ENCODE data around the gene PRMT1.

Gene PRMT1

DNA sequence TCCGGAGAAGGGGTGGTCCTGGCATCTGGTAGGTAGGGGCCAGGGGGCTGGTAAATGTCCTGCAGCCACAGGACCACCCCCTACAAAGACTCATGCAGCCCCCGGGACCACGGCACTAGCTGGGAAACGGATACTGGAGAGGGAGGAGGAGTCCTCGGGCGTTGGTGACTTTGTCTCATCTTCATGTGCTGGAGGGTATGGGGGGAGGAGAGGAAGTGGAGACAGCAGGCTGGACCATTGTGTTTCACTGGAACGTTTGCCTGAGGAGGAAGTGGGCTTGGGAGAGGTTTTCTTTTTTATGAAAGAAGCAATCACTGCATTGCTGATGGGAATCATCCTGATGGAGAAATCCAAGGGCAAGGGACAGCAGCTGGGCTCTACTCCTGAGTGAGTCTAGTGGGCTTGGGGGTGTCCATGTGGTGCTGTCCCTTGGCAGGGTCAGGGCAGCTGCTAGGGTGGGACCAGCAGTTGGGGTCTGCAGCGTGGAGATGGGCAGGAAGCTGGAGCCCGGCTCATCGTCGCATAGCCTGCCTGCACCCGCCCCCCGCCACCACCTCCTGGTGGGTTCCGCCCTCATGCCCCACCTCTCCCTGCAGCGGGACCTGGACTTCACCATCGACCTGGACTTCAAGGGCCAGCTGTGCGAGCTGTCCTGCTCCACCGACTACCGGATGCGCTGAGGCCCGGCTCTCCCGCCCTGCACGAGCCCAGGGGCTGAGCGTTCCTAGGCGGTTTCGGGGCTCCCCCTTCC lies 10.7 kb downstream of the PRMT1 start:
- in situ Hi-C loops (cut with HindIII; ENCODE audit: low sequenced_read_pairs) = no loop called here

- in situ Hi-C loops (cut with HindIII; ENCODE audit: low sequenced_read_pairs) = no loop called here
Observed at GRCh38 chr19:49688531-49689132, 11.6 kb downstream of the PRMT1 start.

GRCh38 chr19:49689133-49690078 lies 12.3 kb downstream of the PRMT1 start, which contains the start of gene ADM5:
TSS of gene ADM5 (plus strand) at chr19:49689594. CDS start at chr19:49689838, 244 bp downstream.
- in situ Hi-C loops (cut with HindIII; ENCODE audit: low sequenced_read_pairs) = no loop called here

GRCh38 chr19:49690079-49690655 lies 13.1 kb downstream of the PRMT1 start:
- in situ Hi-C loops (cut with HindIII; ENCODE audit: low sequenced_read_pairs) = no loop called here

- in situ Hi-C loops (cut with HindIII; ENCODE audit: low sequenced_read_pairs) = no loop called here
Observed at GRCh38 chr19:49690656-49691242, 13.7 kb downstream of the PRMT1 start, which contains the start of gene CPT1C. TSS of gene CPT1C (plus strand) at chr19:49691116. CDS start at chr19:49692253, 1,137 bp downstream.

- in situ Hi-C loops (cut with HindIII; ENCODE audit: low sequenced_read_pairs) = no loop called here
Observed at GRCh38 chr19:49691243-49692146, 14.4 kb downstream of the PRMT1 start.

GRCh38 chr19:49692147-49692506 lies 15.1 kb downstream of the PRMT1 start:
- in situ Hi-C loops (cut with HindIII; ENCODE audit: low sequenced_read_pairs) = no loop called here

- in situ Hi-C loops (cut with HindIII; ENCODE audit: low sequenced_read_pairs) = no loop called here
Observed at GRCh38 chr19:49696115-49696514, 19.0 kb downstream of the PRMT1 start.

GRCh38 chr19:49696865-49697264 lies 19.8 kb downstream of the PRMT1 start:
- in situ Hi-C loops (cut with HindIII; ENCODE audit: low sequenced_read_pairs) = no loop called here

- in situ Hi-C loops (cut with HindIII; ENCODE audit: low sequenced_read_pairs) = no loop called here
Observed at GRCh38 chr19:49699364-49699763, 22.3 kb downstream of the PRMT1 start.

DNA sequence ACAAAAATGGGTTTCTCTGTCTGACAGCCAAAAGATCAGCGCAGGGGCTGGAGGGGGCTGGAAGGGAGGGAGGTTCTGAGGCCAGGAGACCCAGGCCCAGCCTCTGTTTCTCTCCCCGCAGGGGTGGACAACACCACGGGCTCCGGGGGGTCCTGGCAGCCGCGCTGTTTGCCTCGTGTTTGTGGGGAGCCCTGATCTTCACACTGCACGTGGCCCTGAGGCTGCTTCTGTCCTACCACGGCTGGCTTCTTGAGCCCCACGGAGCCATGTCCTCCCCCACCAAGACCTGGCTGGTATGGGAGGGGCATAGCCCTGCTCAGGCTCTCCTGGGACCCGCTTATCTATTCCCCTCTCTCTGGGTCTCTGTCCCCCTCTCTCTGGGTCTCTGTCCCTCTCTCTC lies 23.5 kb downstream of the PRMT1 start:
- in situ Hi-C loops (cut with HindIII; ENCODE audit: low sequenced_read_pairs) = no loop called here

DNA sequence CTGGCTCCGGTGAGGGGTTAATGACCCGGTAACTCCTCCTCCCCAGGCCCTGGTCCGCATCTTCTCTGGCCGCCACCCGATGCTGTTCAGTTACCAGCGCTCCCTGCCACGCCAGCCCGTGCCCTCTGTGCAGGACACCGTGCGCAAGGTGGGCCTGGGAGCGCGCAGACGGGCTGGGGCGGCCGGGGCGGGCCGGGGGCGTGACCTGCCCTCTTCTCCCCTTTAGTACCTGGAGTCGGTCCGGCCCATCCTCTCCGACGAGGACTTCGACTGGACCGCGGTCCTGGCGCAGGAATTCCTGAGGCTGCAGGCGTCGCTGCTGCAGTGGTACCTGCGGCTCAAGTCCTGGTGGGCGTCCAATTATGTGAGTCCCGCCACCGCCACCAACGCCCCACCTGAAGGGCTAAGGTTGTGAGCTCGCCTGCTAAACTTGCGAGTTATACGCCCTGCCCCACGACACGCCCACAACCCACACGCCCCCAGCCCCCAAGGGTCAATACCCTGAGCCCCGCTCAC lies 24.3 kb downstream of the PRMT1 start:
- in situ Hi-C loops (cut with HindIII; ENCODE audit: low sequenced_read_pairs) = no loop called here

DNA sequence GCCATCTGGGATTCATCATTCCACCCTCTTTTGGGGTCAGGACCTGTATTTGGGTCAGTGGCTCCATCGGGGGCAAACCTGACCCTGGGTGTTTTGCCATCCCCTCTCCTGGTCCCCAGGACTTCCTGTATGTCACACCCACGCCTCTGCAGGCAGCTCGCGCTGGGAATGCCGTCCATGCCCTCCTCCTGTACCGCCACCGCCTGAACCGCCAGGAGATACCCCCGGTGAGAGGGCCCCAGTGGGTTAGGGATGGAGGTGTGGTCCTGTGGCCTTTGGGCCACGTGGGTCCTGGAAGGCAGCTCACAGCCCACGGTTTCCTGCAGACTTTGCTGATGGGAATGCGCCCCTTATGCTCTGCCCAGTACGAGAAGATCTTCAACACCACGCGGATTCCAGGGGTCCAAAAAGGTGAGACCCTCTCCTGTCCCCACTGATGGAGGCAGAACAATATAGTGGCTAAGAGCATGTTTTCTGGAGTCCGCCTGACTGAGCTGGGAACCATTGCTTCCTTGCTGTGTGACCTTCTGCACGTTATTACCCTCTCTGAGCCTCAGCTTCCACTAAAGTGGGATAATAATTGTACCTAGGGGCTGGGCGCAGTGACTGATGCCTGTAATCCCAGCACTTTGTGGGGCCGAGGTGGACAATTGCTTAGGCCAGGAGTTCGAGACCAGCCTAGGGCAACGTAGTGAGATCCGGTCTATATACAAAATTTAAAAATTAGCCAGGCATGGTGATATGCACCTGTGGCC lies 28.0 kb downstream of the PRMT1 start:
- in situ Hi-C loops (cut with HindIII; ENCODE audit: low sequenced_read_pairs) = no loop called here

DNA sequence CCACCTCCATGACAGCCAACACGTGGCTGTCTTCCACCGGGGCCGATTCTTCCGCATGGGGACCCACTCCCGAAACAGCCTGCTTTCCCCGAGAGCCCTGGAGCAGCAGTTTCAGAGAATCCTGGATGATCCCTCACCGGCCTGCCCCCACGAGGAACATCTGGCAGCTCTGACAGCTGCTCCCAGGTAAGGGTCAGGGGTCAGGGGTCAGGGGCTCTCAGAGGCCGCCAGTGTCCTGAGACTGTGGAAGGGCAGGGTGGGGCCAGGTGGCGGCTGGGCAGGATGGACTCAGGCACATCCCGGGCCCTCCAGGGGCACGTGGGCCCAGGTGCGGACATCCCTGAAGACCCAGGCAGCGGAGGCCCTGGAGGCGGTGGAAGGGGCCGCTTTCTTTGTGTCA lies 28.8 kb downstream of the PRMT1 start:
- in situ Hi-C loops (cut with HindIII; ENCODE audit: low sequenced_read_pairs) = no loop called here

GRCh38 chr19:49710372-49710951 lies 33.4 kb downstream of the PRMT1 start:
- in situ Hi-C loops (cut with HindIII; ENCODE audit: low sequenced_read_pairs) = no loop called here

- in situ Hi-C loops (cut with HindIII; ENCODE audit: low sequenced_read_pairs) = no loop called here
Observed at GRCh38 chr19:49712397-49712859, 35.4 kb downstream of the PRMT1 start.

DNA sequence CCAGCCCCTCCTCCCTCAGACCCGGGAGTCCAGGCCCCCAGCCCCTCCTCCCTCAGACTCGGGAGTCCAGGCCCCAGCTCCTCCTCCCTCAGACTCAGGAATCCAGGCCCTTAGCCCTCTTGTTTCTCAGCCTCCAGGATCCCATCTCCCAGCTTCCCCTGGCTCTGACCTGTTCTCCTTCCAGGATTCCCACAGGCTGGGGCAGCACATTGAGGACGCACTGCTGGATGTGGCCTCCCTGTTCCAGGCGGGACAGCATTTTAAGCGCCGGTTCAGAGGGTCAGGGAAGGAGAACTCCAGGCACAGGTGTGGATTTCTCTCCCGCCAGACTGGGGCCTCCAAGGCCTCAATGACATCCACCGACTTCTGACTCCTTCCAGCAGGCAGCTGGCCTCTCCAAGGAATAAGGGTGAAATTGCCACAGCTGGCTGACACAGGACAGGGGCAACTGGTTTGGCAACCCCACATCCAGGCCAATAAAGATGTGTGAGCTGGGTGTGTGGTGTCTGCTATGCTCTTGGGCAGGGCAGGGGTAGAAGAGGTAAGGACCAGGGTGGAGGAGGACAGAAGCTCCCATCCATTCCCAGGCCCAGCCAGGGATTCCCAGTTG lies 36.3 kb downstream of the PRMT1 start:
- in situ Hi-C loops (cut with HindIII; ENCODE audit: low sequenced_read_pairs) = no loop called here

- in situ Hi-C loops (cut with HindIII; ENCODE audit: low sequenced_read_pairs) = no loop called here
Observed at GRCh38 chr19:49716154-49716553, 39.1 kb downstream of the PRMT1 start.
